Calu3 (cell line): ENCODE results near the gene NPW. TPM values are rescaled to one million over a fixed set of nuclear protein-coding genes. Genes with fewer than 3 reads are reported as not detected.

Experiments used
- BruUV-seq: library from RNA; stranded (reverse); fragments of 400-500 nt; replicated peaks from 2 replicates; lab custom pipeline; 2021; lab: Mats Ljungman, UMichigan
- CTCF ChIA-PET: fragments of 300-600 bp; sonication (Branson Sonifier 250); formaldehyde crosslinking; loops from one replicate; lab custom pipeline; 2022; ENCODE audit warnings: antibody characterized with exemption; lab: Charles Lee
- DNase-seq: peaks from one replicate; pipeline ENCODE4 v3.0.0; 2022
- H3K27ac Mint-ChIP-seq: one replicate; pipeline ENCODE4 v1.8.0; 2022; ENCODE audit warnings: mixed read lengths; ENCODE audit not compliant: unreplicated experiment
- H3K27me3 Mint-ChIP-seq: one replicate; pipeline ENCODE4 v1.8.0; 2022; ENCODE audit warnings: mixed read lengths; ENCODE audit not compliant: unreplicated experiment
- H3K36me3 Mint-ChIP-seq: one replicate; pipeline ENCODE4 v1.8.0; 2022; ENCODE audit warnings: mild to moderate bottlenecking, moderate library complexity, mixed read lengths; ENCODE audit not compliant: insufficient read depth, unreplicated experiment
- H3K4me1 Mint-ChIP-seq: one replicate; pipeline ENCODE4 v1.8.0; 2022; ENCODE audit warnings: mild to moderate bottlenecking, low read depth, mixed read lengths; ENCODE audit not compliant: unreplicated experiment
- H3K4me3 Mint-ChIP-seq: one replicate; pipeline ENCODE4 v1.8.0; 2022; ENCODE audit warnings: mild to moderate bottlenecking, low read depth, moderate library complexity, mixed read lengths; ENCODE audit not compliant: unreplicated experiment
- H3K9me3 Mint-ChIP-seq: one replicate; pipeline ENCODE4 v1.8.0; 2022; ENCODE audit warnings: low read depth, mixed read lengths; ENCODE audit not compliant: unreplicated experiment
- intact Hi-C: fragments of 100-400 bp; cut with micrococcal nuclease; formaldehyde crosslinking; loops from one replicate; pipeline ENCODE4 v1.10.0; 2022; ENCODE audit not compliant: unreplicated experiment
- total RNA-seq: library from RNA; stranded (reverse); gene quantifications from 2 replicates; pipeline ENCODE4 v1.2.3, GENCODE V29; 2022
- TF ChIP-seq, protein P1 (sequence below): fragments of 200-600 bp; IDR thresholded peaks from one replicate; pipeline ENCODE4 v1.8.0; 2022; ENCODE audit warnings: antibody characterized with exemption; ENCODE audit not compliant: unreplicated experiment

NPW gene
- total RNA-seq, 1 experiment from 2014 or later: 1.5 TPM

DNA sequence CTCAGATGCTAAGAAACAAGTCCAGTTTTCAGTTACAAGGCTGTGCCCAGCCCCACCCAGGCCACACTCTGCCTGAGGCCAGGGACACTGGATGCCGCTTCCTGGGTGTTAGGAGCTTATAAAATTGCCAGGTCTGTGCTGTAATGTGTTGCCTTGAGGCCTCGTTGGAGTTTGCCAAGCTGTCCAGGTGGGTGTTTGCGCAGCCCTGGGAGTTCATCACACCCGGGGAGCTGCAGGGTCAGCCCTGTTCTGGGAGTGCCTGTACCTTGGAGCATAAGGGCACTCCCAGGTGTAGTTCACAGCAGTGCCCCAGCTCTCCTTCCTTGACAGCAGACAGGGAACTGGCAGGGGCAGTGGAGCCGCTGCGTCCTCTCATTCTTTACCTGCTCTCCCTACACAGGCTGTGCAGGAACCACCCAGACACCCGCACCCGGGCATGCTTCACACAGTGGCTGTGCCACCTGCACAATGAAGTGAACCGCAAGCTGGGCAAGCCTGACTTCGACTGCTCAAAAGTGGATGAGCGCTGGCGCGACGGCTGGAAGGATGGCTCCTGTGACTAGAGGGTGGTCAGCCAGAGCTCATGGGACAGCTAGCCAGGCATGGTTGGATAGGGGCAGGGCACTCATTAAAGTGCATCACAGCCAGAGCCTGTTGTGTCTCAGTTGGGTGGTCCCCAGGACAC is 34.0 kb upstream of the NPW start:
- BruUV-seq: no TSS peak
- peaks cover 77% of the 10 kb centered on the region for H3K36me3 Mint-ChIP-seq
- peak overlapping the region; percentile 87 for H3K4me3 Mint-ChIP-seq
- no peaks in the 10 kb centered on the region for H3K9me3 Mint-ChIP-seq
- TF ChIP-seq, protein P1, sequence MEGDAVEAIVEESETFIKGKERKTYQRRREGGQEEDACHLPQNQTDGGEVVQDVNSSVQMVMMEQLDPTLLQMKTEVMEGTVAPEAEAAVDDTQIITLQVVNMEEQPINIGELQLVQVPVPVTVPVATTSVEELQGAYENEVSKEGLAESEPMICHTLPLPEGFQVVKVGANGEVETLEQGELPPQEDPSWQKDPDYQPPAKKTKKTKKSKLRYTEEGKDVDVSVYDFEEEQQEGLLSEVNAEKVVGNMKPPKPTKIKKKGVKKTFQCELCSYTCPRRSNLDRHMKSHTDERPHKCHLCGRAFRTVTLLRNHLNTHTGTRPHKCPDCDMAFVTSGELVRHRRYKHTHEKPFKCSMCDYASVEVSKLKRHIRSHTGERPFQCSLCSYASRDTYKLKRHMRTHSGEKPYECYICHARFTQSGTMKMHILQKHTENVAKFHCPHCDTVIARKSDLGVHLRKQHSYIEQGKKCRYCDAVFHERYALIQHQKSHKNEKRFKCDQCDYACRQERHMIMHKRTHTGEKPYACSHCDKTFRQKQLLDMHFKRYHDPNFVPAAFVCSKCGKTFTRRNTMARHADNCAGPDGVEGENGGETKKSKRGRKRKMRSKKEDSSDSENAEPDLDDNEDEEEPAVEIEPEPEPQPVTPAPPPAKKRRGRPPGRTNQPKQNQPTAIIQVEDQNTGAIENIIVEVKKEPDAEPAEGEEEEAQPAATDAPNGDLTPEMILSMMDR: no peak
- no peaks in the 10 kb centered on the region for H3K27me3 Mint-ChIP-seq
- peaks cover 29% of the 10 kb centered on the region for H3K4me1 Mint-ChIP-seq
- intact Hi-C loops: no loop called here
- CTCF ChIA-PET: interaction anchor here (1.1 to 1.4 kb wide), 3 partner anchors 8 to 17 kb away, joined by 3 to 4 read pairs (median 3); no protein-coding TSS in a partner anchor
- DNase-seq: no peak
- H3K27ac Mint-ChIP-seq: no peak overlapping the region

DNA sequence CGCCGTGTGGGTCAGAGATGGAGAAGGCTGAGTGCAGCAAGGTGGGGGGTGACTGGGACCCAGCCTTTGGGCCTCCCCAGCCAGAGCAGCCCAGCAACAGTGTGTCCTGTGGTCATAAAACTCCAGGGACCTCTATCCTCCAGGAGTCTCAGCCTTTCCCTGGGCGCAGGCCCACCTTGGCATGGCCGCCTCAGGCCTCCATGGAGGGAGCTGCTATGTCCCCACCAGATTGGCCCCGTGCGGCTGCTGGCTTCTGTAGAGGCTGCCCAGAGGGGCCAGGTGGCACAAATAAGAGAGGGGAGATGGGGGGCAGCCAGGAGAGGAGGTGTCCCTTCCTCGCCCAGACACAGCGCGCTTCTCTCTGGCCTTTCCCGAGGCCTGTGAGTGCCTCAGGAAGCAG is 32.4 kb upstream of the NPW start:
- TF ChIP-seq, protein P1: no peak
- no peak overlapping the region for H3K4me3 Mint-ChIP-seq
- no peak for DNase-seq
- peaks cover 13% of the 10 kb centered on the region for H3K4me1 Mint-ChIP-seq
- intact Hi-C loops: no loop called here
- H3K36me3 Mint-ChIP-seq: peaks cover 67% of the 10 kb centered on the region
- CTCF ChIA-PET: no interaction called here
- no peak overlapping the region for H3K27ac Mint-ChIP-seq
- no peaks in the 10 kb centered on the region for H3K27me3 Mint-ChIP-seq
- no peaks in the 10 kb centered on the region for H3K9me3 Mint-ChIP-seq
- BruUV-seq: no TSS peak

DNA sequence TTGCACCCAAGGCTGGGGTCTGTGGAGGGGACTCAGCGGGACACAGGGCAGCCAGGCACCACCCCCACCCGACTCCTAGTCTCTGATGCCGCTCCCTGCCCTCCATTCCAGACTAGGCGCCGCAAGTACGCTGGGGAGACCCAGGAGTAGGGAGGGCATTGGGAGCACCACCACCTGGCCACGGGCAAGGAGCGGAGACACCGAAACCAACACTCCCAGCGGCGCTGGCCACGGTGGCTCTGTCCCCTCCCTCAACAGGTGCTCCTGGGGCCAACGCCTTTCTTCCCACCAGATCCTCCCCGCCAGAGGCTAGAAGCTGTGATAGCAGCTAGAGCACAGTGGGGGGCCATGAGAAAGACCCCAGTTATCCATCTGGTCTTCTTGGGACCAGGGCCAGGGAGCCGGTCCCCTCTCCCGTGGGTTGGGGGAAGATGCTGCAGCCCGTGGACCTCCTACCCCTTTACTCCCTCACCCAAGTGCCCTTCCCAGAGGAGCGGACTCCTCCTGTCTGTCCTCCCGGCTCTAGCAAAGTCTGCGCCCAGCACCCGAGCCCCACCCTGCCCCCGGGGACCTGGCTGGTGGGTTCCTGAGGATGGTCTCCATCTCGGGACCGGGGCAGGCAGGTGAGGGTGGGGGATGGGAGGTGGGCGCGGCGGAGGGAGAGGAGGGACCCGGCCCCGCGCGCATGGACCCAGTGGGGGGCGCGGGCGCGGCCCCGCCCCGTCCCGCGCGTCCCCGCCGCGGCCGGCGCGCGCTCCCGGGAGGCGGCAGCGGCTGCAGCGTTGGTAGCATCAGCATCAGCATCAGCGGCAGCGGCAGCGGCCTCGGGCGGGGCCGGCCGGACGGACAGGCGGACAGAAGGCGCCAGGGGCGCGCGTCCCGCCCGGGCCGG is 30.1 kb upstream of the NPW start, which contains the start of gene SYNGR3:
Gene SYNGR3, plus strand, starts transcription at position 762 of the 892 bp plus-strand sequence. CDS start 133 bp downstream, outside the sequence.
- H3K36me3 Mint-ChIP-seq: peaks cover 54% of the 10 kb centered on the region
- intact Hi-C loops: no loop called here
- H3K27ac Mint-ChIP-seq: peak within 1 kb of the TSS; percentile 13
- no peaks in the 10 kb centered on the region for H3K9me3 Mint-ChIP-seq
- TF ChIP-seq, protein P1: no peak
- peaks cover 8% of the 10 kb centered on the region for H3K4me1 Mint-ChIP-seq
- no peaks in the 10 kb centered on the region for H3K27me3 Mint-ChIP-seq
- DNase-seq: no peak
- BruUV-seq: no TSS peak
- CTCF ChIA-PET: no interaction called here
- H3K4me3 Mint-ChIP-seq: peak within 1 kb of the TSS; percentile 54

DNA sequence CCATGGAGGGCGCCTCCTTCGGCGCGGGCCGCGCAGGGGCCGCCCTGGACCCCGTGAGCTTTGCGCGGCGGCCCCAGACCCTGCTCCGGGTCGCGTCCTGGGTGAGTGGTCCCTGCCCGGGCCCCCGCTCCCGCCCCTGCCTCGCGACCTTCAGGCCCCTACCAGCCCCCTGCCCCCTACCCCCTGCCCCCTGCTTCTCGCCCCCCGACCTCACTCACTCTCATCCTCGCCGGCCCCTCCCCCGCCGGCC is 29.6 kb upstream of the NPW start:
- no peaks in the 10 kb centered on the region for H3K27me3 Mint-ChIP-seq
- peaks cover 48% of the 10 kb centered on the region for H3K36me3 Mint-ChIP-seq
- peak overlapping the region; percentile 54 for H3K4me3 Mint-ChIP-seq
- H3K4me1 Mint-ChIP-seq: peaks cover 8% of the 10 kb centered on the region
- CTCF ChIA-PET: no interaction called here
- intact Hi-C loops: no loop called here
- no peak for DNase-seq
- no peak overlapping the region for H3K27ac Mint-ChIP-seq
- BruUV-seq: no TSS peak
- no peaks in the 10 kb centered on the region for H3K9me3 Mint-ChIP-seq
- TF ChIP-seq, protein P1: no peak
